Sigmoid colon (tissue), 4 donors: ENCODE measurements around the gene NUDT9.

Source experiments
- CTCF ChIP-seq, 4 experiments: fragments of 450-650 bp in 3 of 4; fragments of 200-600 bp in 1 of 4; IDR thresholded peaks; one replicate each; pipeline ENCODE4 v1.5.1; 2016 to 2019; ENCODE audit warnings: antibody characterized with exemption in 4 of 4, mild to moderate bottlenecking in 3 of 4, moderate library complexity in 2 of 4
- EP300 ChIP-seq, 4 donors: sonication (generic); formaldehyde crosslinking; IDR thresholded peaks; one replicate each; pipeline ENCODE4 v1.6.1; 2017; ENCODE audit warnings: antibody characterized with exemption in 4 of 4

- TF ChIP-seq CTCF (IDR thresholded peaks at IDR 0.05) (no peak), EP300 (IDR thresholded peaks at IDR 0.05) (no peak)
Measured at GRCh38 chr4:87425711-87426110, 3.3 kb downstream of the NUDT9 start.
